Mesothelial cell of epicardium (in vitro differentiated cells): ENCODE data around the gene TAGLN2. TPM values are rescaled to one million over a fixed set of nuclear protein-coding genes. Genes with fewer than 3 reads are reported as not detected.

Source experiments
- DNase-seq, 2 experiments: peaks; one replicate each; pipeline ENCODE4 v3.0.0; 2021; ENCODE audit warnings: low spot score in 2 of 2; ENCODE audit not compliant: unreplicated experiment in 2 of 2
- H3K27ac Mint-ChIP-seq: 2 replicates; pipeline ENCODE4 v1.8.0; 2021; ENCODE audit warnings: mixed read lengths
- H3K27me3 Mint-ChIP-seq: 2 replicates; pipeline ENCODE4 v1.8.0; 2021; ENCODE audit warnings: low read depth, mixed read lengths
- H3K36me3 Mint-ChIP-seq: 2 replicates; pipeline ENCODE4 v1.8.0; 2021; ENCODE audit warnings: mixed read lengths
- H3K4me1 Mint-ChIP-seq: 2 replicates; pipeline ENCODE4 v1.8.0; 2021; ENCODE audit warnings: mixed read lengths
- H3K4me3 Mint-ChIP-seq: 2 replicates; pipeline ENCODE4 v1.8.0; 2021; ENCODE audit warnings: mild to moderate bottlenecking, moderate library complexity, mixed read lengths
- H3K9me3 Mint-ChIP-seq: 2 replicates; pipeline ENCODE4 v1.8.0; 2021; ENCODE audit warnings: mixed read lengths
- CTCF ChIP-seq: fragments of 200-600 bp; sonication (generic); IDR thresholded peaks from one replicate; pipeline ENCODE4 v1.5.0; 2021; ENCODE audit warnings: antibody characterized with exemption; ENCODE audit not compliant: unreplicated experiment
- total RNA-seq: library from RNA; stranded (reverse); gene quantifications from 3 replicates; pipeline ENCODE4 v1.2.1, GENCODE V29; 2021

Gene TAGLN2
- total RNA-seq, 1 donor from 2014 or later = 41.6 TPM

GRCh38 chr1:159924025-159924790 is 1.1 kb downstream of the TAGLN2 start:
- peaks cover 43% of the 10 kb centered on the region for H3K4me1 Mint-ChIP-seq
- peak overlapping the region; percentile 93 for H3K27ac Mint-ChIP-seq
- H3K4me3 Mint-ChIP-seq = peak overlapping the region; percentile 92
- no peaks in the 10 kb centered on the region for H3K27me3 Mint-ChIP-seq
- H3K36me3 Mint-ChIP-seq = peaks cover 15% of the 10 kb centered on the region
- no peaks in the 10 kb centered on the region for H3K9me3 Mint-ChIP-seq
- TF ChIP-seq CTCF = no peak
- DNase-seq = peak in 1 of 2 experiments; percentile 66

- Mint-ChIP-seq H3K36me3 (peaks cover 11% of the 10 kb centered on the region), H3K4me1 (peaks cover 43% of the 10 kb centered on the region), H3K27me3 (no peaks in the 10 kb centered on the region), H3K27ac (peak overlapping the region; percentile 93), H3K9me3 (no peaks in the 10 kb centered on the region), H3K4me3 (peak overlapping the region; percentile 92)
- DNase-seq = peak; percentile 48 to 64
- TF ChIP-seq CTCF = no peak
Observed at GRCh38 chr1:159923203-159924024, 1.9 kb downstream of the TAGLN2 start.

- no peaks in the 10 kb centered on the region for H3K9me3 Mint-ChIP-seq
- H3K4me3 Mint-ChIP-seq = peak overlapping the region; percentile 92
- H3K27ac Mint-ChIP-seq = peak overlapping the region; percentile 62
- peaks cover 17% of the 10 kb centered on the region for H3K36me3 Mint-ChIP-seq
- no peak for TF ChIP-seq CTCF
- peaks cover 43% of the 10 kb centered on the region for H3K4me1 Mint-ChIP-seq
- no peak for DNase-seq
- no peaks in the 10 kb centered on the region for H3K27me3 Mint-ChIP-seq
Observed at GRCh38 chr1:159922511-159923202, 2.6 kb downstream of the TAGLN2 start.

GRCh38 chr1:159921700-159922504 is 3.4 kb downstream of the TAGLN2 start:
- H3K27ac Mint-ChIP-seq = peak overlapping the region; percentile 62
- TF ChIP-seq CTCF = no peak
- peaks cover 46% of the 10 kb centered on the region for H3K4me1 Mint-ChIP-seq
- no peaks in the 10 kb centered on the region for H3K27me3 Mint-ChIP-seq
- peaks cover 16% of the 10 kb centered on the region for H3K36me3 Mint-ChIP-seq
- DNase-seq = no peak
- peak overlapping the region; percentile 34 for H3K4me3 Mint-ChIP-seq
- H3K9me3 Mint-ChIP-seq = no peaks in the 10 kb centered on the region

GRCh38 chr1:159921251-159921650 is 4.1 kb downstream of the TAGLN2 start:
- Mint-ChIP-seq H3K27me3 (no peaks in the 10 kb centered on the region), H3K36me3 (peaks cover 16% of the 10 kb centered on the region), H3K27ac (no peak overlapping the region), H3K4me1 (peaks cover 50% of the 10 kb centered on the region), H3K9me3 (no peaks in the 10 kb centered on the region), H3K4me3 (no peak overlapping the region)
- no peak for DNase-seq
- no peak for TF ChIP-seq CTCF
